Measurements from ENCODE around the gene COPZ1.

COPZ1 gene

GRCh38 chr12:54379398-54380201, 54.7 kb downstream of the COPZ1 start:
- peak; percentile 75 to 93 (median 87) for DNase-seq

- no peak for DNase-seq
These were observed 56.2 kb downstream of the COPZ1 start for GRCh38 chr12:54381136-54381535.

GRCh38 chr12:54383041-54383609, 58.2 kb downstream of the COPZ1 start:
- no peak for DNase-seq

- DNase-seq: no peak
These were observed 59.7 kb downstream of the COPZ1 start, which contains the start of gene ZNF385A for GRCh38 chr12:54384591-54385041. TSS of gene ZNF385A (minus strand) at chr12:54384733. CDS start at chr12:54384514, 219 bp downstream.

GRCh38 chr12:54385251-54385914, 60.5 kb downstream of the COPZ1 start:
- DNase-seq: no peak

GRCh38 chr12:54386403-54387113, 61.6 kb downstream of the COPZ1 start:
- DNase-seq: no peak

- DNase-seq: peak in 1 of 3 experiments; percentile 30
These were observed 62.2 kb downstream of the COPZ1 start for GRCh38 chr12:54387114-54387467.

- peak in 2 of 3 experiments; percentile 21 to 28 for DNase-seq
These were observed 63.6 kb downstream of the COPZ1 start for GRCh38 chr12:54388237-54389133.

GRCh38 chr12:54389134-54389508, 64.2 kb downstream of the COPZ1 start:
- DNase-seq: no peak

GRCh38 chr12:54389607-54390175, 64.8 kb downstream of the COPZ1 start:
- DNase-seq: no peak

GRCh38 chr12:54390176-54390667, 65.3 kb downstream of the COPZ1 start:
- DNase-seq: peak in 2 of 3 experiments; percentile 48 to 59

GRCh38 chr12:54390668-54391551, 66.0 kb downstream of the COPZ1 start:
- peak; percentile 73 to 82 (median 81) for DNase-seq

- no peak for DNase-seq
These were observed 67.7 kb downstream of the COPZ1 start for GRCh38 chr12:54392485-54393206.

- peak in 1 of 3 experiments; percentile 33 for DNase-seq
These were observed 68.3 kb downstream of the COPZ1 start for GRCh38 chr12:54393207-54393609.

- DNase-seq: no peak
These were observed 68.8 kb downstream of the COPZ1 start for GRCh38 chr12:54393743-54394142.

GRCh38 chr12:54394281-54394719, 69.4 kb downstream of the COPZ1 start:
- DNase-seq: peak; percentile 68 to 89 (median 81)

GRCh38 chr12:54394986-54395385, 70.1 kb downstream of the COPZ1 start:
- no peak for DNase-seq

GRCh38 chr12:54395545-54395944, 70.6 kb downstream of the COPZ1 start:
- DNase-seq: no peak

- DNase-seq: no peak
These were observed 72.2 kb downstream of the COPZ1 start for GRCh38 chr12:54397157-54397556.

- DNase-seq: no peak
These were observed 73.3 kb downstream of the COPZ1 start for GRCh38 chr12:54398218-54398617.

All from NCI-H1417 (cell line).